Mesendoderm (in vitro differentiated cells): ENCODE data around the gene RIPK3.
A peak's percentile ranks its signal among the peaks of the same experiment; 100 is the strongest.

Source experiments
- DNase-seq: peaks from one replicate; pipeline ENCODE4 v3.0.0; 2013
- H2AK5ac ChIP-seq: 2 replicates; pipeline ENCODE4 v1.6.1; 2013; ENCODE audit warnings: low read length, inconsistent platforms
- H2BK120ac ChIP-seq: 2 replicates; pipeline ENCODE4 v1.6.1; 2013; ENCODE audit warnings: low read depth, mild to moderate bottlenecking, low read length, moderate library complexity, mixed read lengths
- H2BK15ac ChIP-seq: replicated peaks from 2 replicates; pipeline ENCODE4 v1.6.1; 2013; ENCODE audit warnings: low read depth, mild to moderate bottlenecking, moderate library complexity
- H2BK5ac ChIP-seq: 2 replicates; pipeline ENCODE4 v1.6.1; 2013; ENCODE audit warnings: low read length, inconsistent platforms
- H3K18ac ChIP-seq: 2 replicates; pipeline ENCODE4 v1.6.1; 2013; ENCODE audit warnings: mild to moderate bottlenecking, low read length, mixed read lengths
- H3K23ac ChIP-seq: one replicate; pipeline ENCODE4 v1.6.1; 2013; ENCODE audit warnings: low read length
- H3K27ac ChIP-seq: 2 replicates; pipeline ENCODE4 v1.5.1; 2013; ENCODE audit warnings: low read depth, mild to moderate bottlenecking, inconsistent platforms, low read length, moderate library complexity
- H3K27me3 ChIP-seq: 2 replicates; pipeline ENCODE4 v1.6.1; 2013; ENCODE audit warnings: low read length, control low read depth, mild to moderate bottlenecking, inconsistent platforms; ENCODE audit not compliant: insufficient read depth, poor library complexity
- H3K36me3 ChIP-seq: 2 replicates; pipeline ENCODE4 v1.6.1; 2013; ENCODE audit warnings: low read length, inconsistent platforms; ENCODE audit not compliant: control insufficient read depth, insufficient read depth
- H3K4ac ChIP-seq: one replicate; pipeline ENCODE4 v1.6.1; 2013; ENCODE audit warnings: low read depth, mild to moderate bottlenecking, low read length, moderate library complexity
- H3K4me1 ChIP-seq: 2 replicates; pipeline ENCODE4 v1.6.1; 2013; ENCODE audit warnings: low read depth, low read length, inconsistent platforms; ENCODE audit not compliant: control insufficient read depth
- H3K4me2 ChIP-seq: 2 replicates; pipeline ENCODE4 v1.6.1; 2013; ENCODE audit warnings: low read length
- H3K4me3 ChIP-seq: 2 replicates; pipeline ENCODE4 v1.5.1; 2013; ENCODE audit warnings: mild to moderate bottlenecking, low read length
- H3K56ac ChIP-seq: one replicate; pipeline ENCODE4 v1.6.1; 2013; ENCODE audit warnings: low read length
- H3K79me1 ChIP-seq: 2 replicates; pipeline ENCODE4 v1.6.1; 2013; ENCODE audit warnings: low read length, inconsistent platforms
- H3K79me2 ChIP-seq: 2 replicates; pipeline ENCODE4 v1.6.1; 2013; ENCODE audit warnings: mild to moderate bottlenecking, low read length; ENCODE audit not compliant: control insufficient read depth, insufficient read depth
- H3K9ac ChIP-seq: 2 replicates; pipeline ENCODE4 v1.6.1; 2013; ENCODE audit warnings: low read length, inconsistent platforms
- H4K5ac ChIP-seq: one replicate; pipeline ENCODE4 v1.6.1; 2013; ENCODE audit warnings: low read length
- H4K8ac ChIP-seq: one replicate; pipeline ENCODE4 v1.6.1; 2013; ENCODE audit warnings: low read depth, mild to moderate bottlenecking, control low read depth, low read length, moderate library complexity
- WGBS: extraction: QIAGEN DNeasy Blood & Tissue Kit; methylation state at CpG from one replicate; pipeline ENCODE4 v1.1.7; 2013; ENCODE audit warnings: low lambda C conversion rate, missing lambda C conversion rate; ENCODE audit not compliant: insufficient coverage; ENCODE audit errors: extremely low coverage; 5-methylcytosine and 5-hydroxymethylcytosine counted together

RIPK3 gene

DNA sequence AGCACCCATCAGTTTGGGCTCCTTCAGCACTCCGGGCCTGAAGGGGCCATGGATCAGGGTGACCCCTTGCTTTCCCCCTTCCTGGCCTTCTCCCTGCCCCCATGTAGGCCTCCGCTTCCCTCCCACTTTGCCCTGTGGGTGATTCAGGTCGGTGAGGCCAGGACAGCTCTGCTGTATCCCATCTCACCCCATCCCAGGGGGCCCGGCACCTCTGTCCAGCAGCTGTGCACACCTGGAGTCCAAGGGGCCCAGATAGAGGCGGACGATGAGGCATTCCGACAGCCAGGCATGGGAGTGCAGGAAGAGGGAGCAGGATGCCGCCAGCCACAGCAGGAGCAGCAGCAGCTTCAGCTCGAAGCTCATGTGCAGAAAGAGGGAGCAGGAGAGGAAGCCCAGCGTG, 17.1 kb downstream of the RIPK3 start:
- H3K27me3 ChIP-seq: no peaks in the 10 kb centered on the region
- no peak overlapping the region for H3K27ac ChIP-seq
- no peaks in the 10 kb centered on the region for H3K79me2 ChIP-seq

DNA sequence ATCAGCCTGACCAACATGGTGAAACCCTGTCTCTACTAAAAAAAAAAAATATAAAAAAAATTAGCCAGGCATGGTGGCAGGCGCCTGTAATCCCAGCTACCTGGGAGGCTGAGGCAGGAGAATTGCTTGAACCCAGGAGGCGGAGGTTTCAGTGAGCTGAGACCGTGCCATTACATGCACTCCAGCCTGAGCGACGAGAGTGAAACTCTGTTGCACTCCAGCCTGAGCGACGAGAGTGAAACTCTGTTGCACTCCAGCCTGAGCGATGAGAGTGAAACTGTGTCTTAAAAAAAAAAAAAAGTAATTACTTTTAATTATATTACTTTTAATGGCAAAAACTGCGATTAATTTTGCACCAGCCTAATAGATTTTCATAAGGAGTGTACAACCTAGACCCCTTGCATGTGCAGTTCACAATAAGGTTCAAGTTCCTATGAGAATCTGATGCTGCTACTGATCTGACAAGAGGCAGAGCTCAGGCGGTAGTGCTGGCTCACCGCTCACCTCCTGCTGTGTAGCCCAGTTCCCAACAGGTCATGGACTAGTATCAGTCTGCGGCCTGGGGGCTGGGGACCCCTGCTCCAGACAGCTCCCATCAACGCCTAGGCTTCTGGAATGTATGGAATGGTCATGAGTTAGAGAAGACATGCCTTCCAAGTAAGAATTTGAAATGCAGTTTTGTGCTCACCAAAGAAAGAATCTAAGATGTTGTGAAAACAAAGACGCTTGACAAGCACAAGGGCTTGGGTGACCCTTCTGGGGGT, 18.4 kb downstream of the RIPK3 start:
- no CpG with 5 or more reads among the region's 14 CpGs for WGBS

More for the DNA sequence above, 17.1 kb downstream of the RIPK3 start:
- H3K9ac ChIP-seq: no peak overlapping the region
- H2BK120ac ChIP-seq: no peak overlapping the region
- no peak overlapping the region for H3K4ac ChIP-seq
- no peak overlapping the region for H3K18ac ChIP-seq
- no peak overlapping the region for H3K4me3 ChIP-seq
- H4K8ac ChIP-seq: no peak overlapping the region
- no peak overlapping the region for H2AK5ac ChIP-seq
- no CpG with 5 or more reads among the region's 10 CpGs for WGBS
- H2BK5ac ChIP-seq: no peak overlapping the region
- peaks cover under 1% of the 10 kb centered on the region for H3K4me1 ChIP-seq
- H2BK15ac ChIP-seq: no peak overlapping the region
- H4K5ac ChIP-seq: no peak overlapping the region
- H3K79me1 ChIP-seq: no peaks in the 10 kb centered on the region
- H3K23ac ChIP-seq: no peak overlapping the region
- no peak overlapping the region for H3K4me2 ChIP-seq
- no peak overlapping the region for H3K56ac ChIP-seq
- no peaks in the 10 kb centered on the region for H3K36me3 ChIP-seq
- DNase-seq: no peak

DNA sequence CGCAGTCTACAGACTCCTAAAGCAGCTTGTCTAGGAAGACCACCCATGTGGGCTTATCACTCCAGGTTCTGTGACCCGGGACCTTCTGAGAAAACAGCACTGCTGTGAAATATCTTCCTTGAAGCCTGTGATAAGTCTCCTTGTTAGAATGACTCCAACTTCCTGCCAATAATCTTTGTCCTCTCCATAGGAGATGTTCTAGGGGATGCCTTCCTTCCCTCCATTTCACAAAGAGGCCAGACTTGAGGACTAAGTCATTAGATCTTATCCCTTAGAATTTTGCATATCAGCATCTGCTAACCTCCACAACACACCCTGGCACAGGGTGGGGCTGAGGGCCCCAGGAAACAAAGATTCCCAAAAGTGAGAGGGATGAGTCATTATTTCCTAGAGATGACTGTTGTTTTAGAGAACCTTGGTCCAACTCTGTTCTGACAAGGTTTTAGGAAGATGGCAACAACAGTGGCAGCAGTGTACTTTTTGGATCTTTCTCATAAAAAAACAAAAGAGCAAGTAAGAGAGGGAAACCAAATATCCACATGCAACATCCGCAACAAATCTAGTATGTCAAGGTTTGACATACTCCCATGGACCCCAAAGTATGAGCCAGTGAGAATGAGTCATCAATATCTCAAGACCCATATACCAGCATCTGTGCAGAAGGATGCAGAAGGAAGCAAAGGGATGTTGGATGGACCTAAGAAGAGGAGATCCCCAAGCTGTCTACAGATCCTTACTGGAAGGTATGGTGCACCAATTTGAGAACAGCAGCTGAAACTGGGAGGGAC, 22.5 kb downstream of the RIPK3 start:
- Histone ChIP-seq H3K79me2 (no peaks in the 10 kb centered on the region), H3K36me3 (peaks cover 1% of the 10 kb centered on the region), H3K9ac (no peak overlapping the region), H2BK15ac (no peak overlapping the region), H2BK120ac (no peak overlapping the region), H3K18ac (no peak overlapping the region), H3K4me3 (no peak overlapping the region), H2AK5ac (peak overlapping the region; percentile 25), H3K4me1 (peaks cover 12% of the 10 kb centered on the region), H3K27me3 (no peaks in the 10 kb centered on the region), H3K56ac (peak overlapping the region; percentile 39), H3K4me2 (no peak overlapping the region), H4K8ac (no peak overlapping the region), H4K5ac (no peak overlapping the region), H3K4ac (no peak overlapping the region), H3K79me1 (no peaks in the 10 kb centered on the region), H3K23ac (no peak overlapping the region), H3K27ac (peak overlapping the region; percentile 50), H2BK5ac (peak overlapping the region; percentile 44)
- WGBS: no CpG with 5 or more reads among the region's 3 CpGs
- peak; percentile 90 for DNase-seq

More for the DNA sequence above, 18.4 kb downstream of the RIPK3 start:
- Histone ChIP-seq H4K5ac (no peak overlapping the region), H3K79me2 (no peaks in the 10 kb centered on the region), H2BK15ac (no peak overlapping the region), H2AK5ac (no peak overlapping the region), H2BK5ac (no peak overlapping the region), H3K79me1 (no peaks in the 10 kb centered on the region), H3K36me3 (no peaks in the 10 kb centered on the region), H3K4me1 (peaks cover 10% of the 10 kb centered on the region), H3K18ac (no peak overlapping the region), H3K4ac (no peak overlapping the region), H3K9ac (no peak overlapping the region), H3K4me3 (no peak overlapping the region), H4K8ac (no peak overlapping the region), H3K4me2 (no peak overlapping the region), H3K23ac (no peak overlapping the region), H3K56ac (no peak overlapping the region), H2BK120ac (no peak overlapping the region), H3K27ac (no peak overlapping the region), H3K27me3 (no peaks in the 10 kb centered on the region)
- peak; percentile 81 for DNase-seq

DNA sequence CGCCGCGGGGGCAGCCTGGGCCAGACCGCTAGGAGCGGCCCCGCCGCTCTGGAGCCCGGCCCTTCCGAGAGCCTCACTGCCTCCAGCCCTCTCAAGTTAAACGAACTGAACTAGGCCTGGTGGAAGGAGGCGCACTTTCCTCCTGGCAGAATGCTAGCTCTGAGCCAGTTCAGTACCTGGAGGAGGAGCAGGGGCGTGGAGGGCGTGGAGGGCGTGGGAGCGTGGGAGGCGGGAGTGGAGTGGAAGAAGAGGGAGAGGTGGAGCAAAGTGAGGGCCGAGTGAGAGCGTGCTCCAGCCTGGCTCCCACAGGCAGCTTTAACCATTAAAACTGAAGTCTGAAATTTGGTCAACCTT, 23.2 kb downstream of the RIPK3 start:
- no peaks in the 10 kb centered on the region for H3K79me2 ChIP-seq
- peak overlapping the region; percentile 66 for H3K23ac ChIP-seq
- peak overlapping the region; percentile 2 for H2BK5ac ChIP-seq
- H3K36me3 ChIP-seq: peaks cover 1% of the 10 kb centered on the region
- no peak overlapping the region for H3K18ac ChIP-seq
- peak overlapping the region; percentile 4 for H3K4ac ChIP-seq
- peak overlapping the region; percentile 38 for H3K9ac ChIP-seq
- no peak overlapping the region for H3K4me2 ChIP-seq
- H2AK5ac ChIP-seq: no peak overlapping the region
- no peak overlapping the region for H4K5ac ChIP-seq
- H2BK15ac ChIP-seq: no peak overlapping the region
- H3K79me1 ChIP-seq: no peaks in the 10 kb centered on the region
- no CpG with 5 or more reads among the region's 18 CpGs for WGBS
- DNase-seq: no peak
- peak overlapping the region; percentile 79 for H3K56ac ChIP-seq
- no peaks in the 10 kb centered on the region for H3K27me3 ChIP-seq
- H3K27ac ChIP-seq: peak overlapping the region; percentile 1
- no peak overlapping the region for H4K8ac ChIP-seq
- H3K4me3 ChIP-seq: no peak overlapping the region
- no peak overlapping the region for H2BK120ac ChIP-seq
- peaks cover 12% of the 10 kb centered on the region for H3K4me1 ChIP-seq

DNA sequence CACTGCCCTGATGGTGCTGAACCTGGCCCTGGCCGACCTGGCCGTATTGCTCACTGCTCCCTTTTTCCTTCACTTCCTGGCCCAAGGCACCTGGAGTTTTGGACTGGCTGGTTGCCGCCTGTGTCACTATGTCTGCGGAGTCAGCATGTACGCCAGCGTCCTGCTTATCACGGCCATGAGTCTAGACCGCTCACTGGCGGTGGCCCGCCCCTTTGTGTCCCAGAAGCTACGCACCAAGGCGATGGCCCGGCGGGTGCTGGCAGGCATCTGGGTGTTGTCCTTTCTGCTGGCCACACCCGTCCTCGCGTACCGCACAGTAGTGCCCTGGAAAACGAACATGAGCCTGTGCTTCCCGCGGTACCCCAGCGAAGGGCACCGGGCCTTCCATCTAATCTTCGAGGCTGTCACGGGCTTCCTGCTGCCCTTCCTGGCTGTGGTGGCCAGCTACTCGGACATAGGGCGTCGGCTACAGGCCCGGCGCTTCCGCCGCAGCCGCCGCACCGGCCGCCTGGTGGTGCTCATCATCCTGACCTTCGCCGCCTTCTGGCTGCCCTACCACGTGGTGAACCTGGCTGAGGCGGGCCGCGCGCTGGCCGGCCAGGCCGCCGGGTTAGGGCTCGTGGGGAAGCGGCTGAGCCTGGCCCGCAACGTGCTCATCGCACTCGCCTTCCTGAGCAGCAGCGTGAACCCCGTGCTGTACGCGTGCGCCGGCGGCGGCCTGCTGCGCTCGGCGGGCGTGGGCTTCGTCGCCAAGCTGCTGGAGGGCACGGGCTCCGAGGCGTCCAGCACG, 23.8 kb downstream of the RIPK3 start:
- H3K79me2 ChIP-seq: no peaks in the 10 kb centered on the region
- H3K4me2 ChIP-seq: no peak overlapping the region
- no peak overlapping the region for H2AK5ac ChIP-seq
- H3K79me1 ChIP-seq: no peaks in the 10 kb centered on the region
- H3K36me3 ChIP-seq: peaks cover 1% of the 10 kb centered on the region
- H3K4ac ChIP-seq: peak overlapping the region; percentile 4
- peak overlapping the region; percentile 38 for H3K9ac ChIP-seq
- no peak overlapping the region for H2BK15ac ChIP-seq
- no peak overlapping the region for H3K18ac ChIP-seq
- H3K56ac ChIP-seq: peak overlapping the region; percentile 79
- H3K27ac ChIP-seq: no peak overlapping the region
- H3K4me3 ChIP-seq: no peak overlapping the region
- no peak overlapping the region for H2BK120ac ChIP-seq
- no peaks in the 10 kb centered on the region for H3K27me3 ChIP-seq
- no peak overlapping the region for H2BK5ac ChIP-seq
- H3K4me1 ChIP-seq: peaks cover 12% of the 10 kb centered on the region
- no peak overlapping the region for H4K5ac ChIP-seq
- peak; percentile 57 for DNase-seq
- no CpG with 5 or more reads among the region's 70 CpGs for WGBS
- peak overlapping the region; percentile 66 for H3K23ac ChIP-seq
- no peak overlapping the region for H4K8ac ChIP-seq
